SK-N-MC (cell line): ENCODE measurements around the gene RNFT2.

Experiments
- DNase-seq: peaks from one replicate; pipeline ENCODE4 v3.0.0-alpha.2; 2011; ENCODE audit warnings: low read depth, low spot score
- H3K27ac ChIP-seq: fragments of 200-600 bp; sonication (generic); 2 replicates; pipeline ENCODE4 v1.5.1; 2016; ENCODE audit warnings: mixed run types
- H3K36me3 ChIP-seq: fragments of 200-600 bp; sonication (generic); 2 replicates; pipeline ENCODE4 v1.6.1; 2017; ENCODE audit warnings: antibody characterized with exemption, low read length, mixed read lengths; ENCODE audit not compliant: insufficient read depth
- H3K4me3 ChIP-seq: fragments of 200-600 bp; sonication (generic); 2 replicates; pipeline ENCODE4 v1.5.1; 2016
- H3K9ac ChIP-seq: fragments of 200-600 bp; sonication (generic); 2 replicates; pipeline ENCODE4 v1.8.0; 2017; ENCODE audit warnings: mixed run types, mixed read lengths; ENCODE audit not compliant: insufficient read length
- H3K9me3 ChIP-seq: fragments of 200-600 bp; sonication (generic); 2 replicates; pipeline ENCODE4 v1.6.1; 2017; ENCODE audit warnings: low read depth, mild to moderate bottlenecking, antibody characterized with exemption, low read length, moderate library complexity, mixed read lengths
- EZH2 ChIP-seq: fragments of 200-600 bp; sonication (generic); IDR thresholded peaks from one replicate; pipeline ENCODE4 v1.6.1; 2017; ENCODE audit warnings: antibody characterized with exemption
- FOXP2 ChIP-seq: optimal IDR thresholded peaks from 2 replicates; pipeline ENCODE3; 2011; ENCODE audit warnings: mild to moderate bottlenecking, moderate library complexity; ENCODE audit not compliant: insufficient read depth; ENCODE audit errors: extremely low read length, control extremely low read depth
- POLR2AphosphoS5 ChIP-seq: IDR thresholded peaks from 2 replicates; pipeline ENCODE4 v1.6.1; 2012; ENCODE audit warnings: mild to moderate bottlenecking, low read depth, low read length, borderline replicate concordance

RNFT2 gene

GRCh38 chr12:116694653-116695463, 43.3 kb upstream of the RNFT2 start:
- no peak overlapping the region for H3K4me3 ChIP-seq
- TF ChIP-seq POLR2AphosphoS5, result no peak
- no peak for TF ChIP-seq FOXP2
- no peak for TF ChIP-seq EZH2
- H3K9ac ChIP-seq, result no peak overlapping the region
- DNase-seq, result no peak
- no peaks in the 10 kb centered on the region for H3K36me3 ChIP-seq
- H3K9me3 ChIP-seq, result no peaks in the 10 kb centered on the region
- no peak overlapping the region for H3K27ac ChIP-seq

- H3K4me3 ChIP-seq, result no peak overlapping the region
- TF ChIP-seq FOXP2 (no peak), EZH2 (no peak), POLR2AphosphoS5 (no peak)
- no peaks in the 10 kb centered on the region for H3K9me3 ChIP-seq
- no peak for DNase-seq
- H3K36me3 ChIP-seq, result no peaks in the 10 kb centered on the region
- no peak overlapping the region for H3K27ac ChIP-seq
- H3K9ac ChIP-seq, result no peak overlapping the region
These were observed 42.7 kb upstream of the RNFT2 start for GRCh38 chr12:116695464-116695725.

GRCh38 chr12:116697305-116697704, 40.8 kb upstream of the RNFT2 start:
- TF ChIP-seq FOXP2, result no peak
- DNase-seq, result no peak

GRCh38 chr12:116697716-116698115, 40.4 kb upstream of the RNFT2 start:
- H3K27ac ChIP-seq, result no peak overlapping the region
- H3K4me3 ChIP-seq, result no peak overlapping the region
- no peaks in the 10 kb centered on the region for H3K36me3 ChIP-seq
- DNase-seq, result no peak
- H3K9me3 ChIP-seq, result no peaks in the 10 kb centered on the region
- H3K9ac ChIP-seq, result no peak overlapping the region
- TF ChIP-seq EZH2 (no peak), POLR2AphosphoS5 (no peak), FOXP2 (no peak)

More at GRCh38 chr12:116697305-116697704, 40.8 kb upstream of the RNFT2 start:
- Histone ChIP-seq H3K27ac (no peak overlapping the region), H3K4me3 (no peak overlapping the region), H3K9ac (no peak overlapping the region), H3K36me3 (no peaks in the 10 kb centered on the region), H3K9me3 (no peaks in the 10 kb centered on the region)

- Histone ChIP-seq H3K9me3 (no peaks in the 10 kb centered on the region), H3K9ac (no peak overlapping the region), H3K36me3 (no peaks in the 10 kb centered on the region), H3K4me3 (no peak overlapping the region), H3K27ac (no peak overlapping the region)
- TF ChIP-seq EZH2, result no peak
- TF ChIP-seq FOXP2, result no peak
- TF ChIP-seq POLR2AphosphoS5, result no peak
- DNase-seq, result no peak
These were observed 40.0 kb upstream of the RNFT2 start for GRCh38 chr12:116698116-116698515.

- H3K9me3 ChIP-seq, result no peaks in the 10 kb centered on the region
- H3K36me3 ChIP-seq, result no peaks in the 10 kb centered on the region
- TF ChIP-seq POLR2AphosphoS5, result no peak
- TF ChIP-seq FOXP2, result no peak
- no peak for TF ChIP-seq EZH2
- no peak overlapping the region for H3K4me3 ChIP-seq
- no peak overlapping the region for H3K27ac ChIP-seq
- no peak overlapping the region for H3K9ac ChIP-seq
- DNase-seq, result no peak
These were observed 39.5 kb upstream of the RNFT2 start for GRCh38 chr12:116698554-116699075.

GRCh38 chr12:116700066-116700465, 38.0 kb upstream of the RNFT2 start:
- no peak overlapping the region for H3K27ac ChIP-seq
- no peak for DNase-seq
- H3K9me3 ChIP-seq, result no peaks in the 10 kb centered on the region
- no peak overlapping the region for H3K9ac ChIP-seq
- TF ChIP-seq EZH2 (no peak), FOXP2 (no peak), POLR2AphosphoS5 (no peak)
- no peaks in the 10 kb centered on the region for H3K36me3 ChIP-seq
- H3K4me3 ChIP-seq, result no peak overlapping the region

- TF ChIP-seq FOXP2 (no peak), EZH2 (no peak), POLR2AphosphoS5 (no peak)
- Histone ChIP-seq H3K27ac (no peak overlapping the region), H3K4me3 (no peak overlapping the region), H3K36me3 (no peaks in the 10 kb centered on the region), H3K9me3 (no peaks in the 10 kb centered on the region), H3K9ac (no peak overlapping the region)
- no peak for DNase-seq
These were observed 36.7 kb upstream of the RNFT2 start for GRCh38 chr12:116701432-116701831.

GRCh38 chr12:116703214-116703795, 34.8 kb upstream of the RNFT2 start:
- Histone ChIP-seq H3K4me3 (no peak overlapping the region), H3K9ac (no peak overlapping the region), H3K9me3 (no peaks in the 10 kb centered on the region), H3K27ac (no peak overlapping the region), H3K36me3 (no peaks in the 10 kb centered on the region)
- no peak for TF ChIP-seq EZH2
- TF ChIP-seq FOXP2, result no peak
- TF ChIP-seq POLR2AphosphoS5, result no peak
- no peak for DNase-seq
